Measurements from ENCODE around the gene CYGB. TPM values are rescaled to one million over a fixed set of nuclear protein-coding genes. Genes with fewer than 3 reads are reported as not detected.
"Not testable (repeated sequence)": the region's sequence is repeated elsewhere in the genome, so short reads cannot be mapped to it uniquely, and the experiment has no call there.

The CYGB gene
- total RNA-seq, 1 donor from 2014 or later: not detected

- H3K4me1 Mint-ChIP-seq (ENCODE audit: low read depth): no peaks in the 10 kb centered on the region
- peaks cover 43% of the 10 kb centered on the region for H3K27me3 Mint-ChIP-seq (ENCODE audit: insufficient read depth)
- intact Hi-C loops (cut with micrococcal nuclease): no loop called here
- H3K4me3 Mint-ChIP-seq: no peak overlapping the region
- H3K9me3 Mint-ChIP-seq: no peaks in the 10 kb centered on the region
- peaks cover 3% of the 10 kb centered on the region for H3K36me3 Mint-ChIP-seq (ENCODE audit: low read depth)
- no peak for DNase-seq (ENCODE audit: low spot score)
- no peak overlapping the region for H3K27ac Mint-ChIP-seq
Observed at GRCh38 chr17:76536511-76537287, 810 bp downstream of the CYGB start.

GRCh38 chr17:76535788-76536510, 1.6 kb downstream of the CYGB start:
- Mint-ChIP-seq H3K4me3 (no peak overlapping the region), H3K27ac (no peak overlapping the region), H3K4me1 (ENCODE audit: low read depth) (no peaks in the 10 kb centered on the region), H3K9me3 (no peaks in the 10 kb centered on the region), H3K27me3 (ENCODE audit: insufficient read depth) (peaks cover 43% of the 10 kb centered on the region), H3K36me3 (ENCODE audit: low read depth) (peaks cover 3% of the 10 kb centered on the region)
- intact Hi-C loops (cut with micrococcal nuclease): no loop called here
- no peak for DNase-seq (ENCODE audit: low spot score)

GRCh38 chr17:76534831-76535732, 2.4 kb downstream of the CYGB start:
- H3K4me3 Mint-ChIP-seq: no peak overlapping the region
- H3K27me3 Mint-ChIP-seq (ENCODE audit: insufficient read depth): peaks cover 43% of the 10 kb centered on the region
- no peaks in the 10 kb centered on the region for H3K4me1 Mint-ChIP-seq (ENCODE audit: low read depth)
- intact Hi-C loops (cut with micrococcal nuclease): no loop called here
- H3K36me3 Mint-ChIP-seq (ENCODE audit: low read depth): peaks cover 3% of the 10 kb centered on the region
- no peaks in the 10 kb centered on the region for H3K9me3 Mint-ChIP-seq
- no peak for DNase-seq (ENCODE audit: low spot score)
- H3K27ac Mint-ChIP-seq: no peak overlapping the region

GRCh38 chr17:76533640-76534359, 3.7 kb downstream of the CYGB start:
- H3K27ac Mint-ChIP-seq; intact Hi-C loops (cut with micrococcal nuclease); H3K36me3 Mint-ChIP-seq (ENCODE audit: low read depth); H3K9me3 Mint-ChIP-seq; DNase-seq (ENCODE audit: low spot score); H3K4me1 Mint-ChIP-seq (ENCODE audit: low read depth); H3K4me3 Mint-ChIP-seq: not testable (repeated sequence)
- H3K27me3 Mint-ChIP-seq (ENCODE audit: insufficient read depth): peaks cover 33% of the 10 kb centered on the region

- H3K9me3 Mint-ChIP-seq: no peaks in the 10 kb centered on the region
- no peak for DNase-seq (ENCODE audit: low spot score)
- no peak overlapping the region for H3K27ac Mint-ChIP-seq
Observed at GRCh38 chr17:76532072-76532651, 5.3 kb downstream of the CYGB start.

GRCh38 chr17:76531486-76532038, 5.9 kb downstream of the CYGB start:
- Mint-ChIP-seq H3K4me1 (ENCODE audit: low read depth) (no peaks in the 10 kb centered on the region), H3K27me3 (ENCODE audit: insufficient read depth) (peaks cover 24% of the 10 kb centered on the region), H3K36me3 (ENCODE audit: low read depth) (no peaks in the 10 kb centered on the region), H3K4me3 (no peak overlapping the region), H3K9me3 (no peaks in the 10 kb centered on the region), H3K27ac (no peak overlapping the region)
- intact Hi-C loops (cut with micrococcal nuclease): no loop called here
- no peak for DNase-seq (ENCODE audit: low spot score)

More at GRCh38 chr17:76532072-76532651, 5.3 kb downstream of the CYGB start:
- H3K36me3 Mint-ChIP-seq (ENCODE audit: low read depth): no peaks in the 10 kb centered on the region
- peaks cover 28% of the 10 kb centered on the region for H3K27me3 Mint-ChIP-seq (ENCODE audit: insufficient read depth)
- H3K4me3 Mint-ChIP-seq: no peak overlapping the region
- no peaks in the 10 kb centered on the region for H3K4me1 Mint-ChIP-seq (ENCODE audit: low read depth)
- intact Hi-C loops (cut with micrococcal nuclease): no loop called here

- no peaks in the 10 kb centered on the region for H3K9me3 Mint-ChIP-seq
- intact Hi-C loops (cut with micrococcal nuclease): no loop called here
- H3K36me3 Mint-ChIP-seq (ENCODE audit: low read depth): no peaks in the 10 kb centered on the region
- no peaks in the 10 kb centered on the region for H3K4me1 Mint-ChIP-seq (ENCODE audit: low read depth)
- DNase-seq (ENCODE audit: low spot score): no peak
- H3K27me3 Mint-ChIP-seq (ENCODE audit: insufficient read depth): peaks cover 19% of the 10 kb centered on the region
- H3K4me3 Mint-ChIP-seq: no peak overlapping the region
- no peak overlapping the region for H3K27ac Mint-ChIP-seq
Observed at GRCh38 chr17:76530811-76531485, 6.6 kb downstream of the CYGB start.

GRCh38 chr17:76530095-76530723, 7.3 kb downstream of the CYGB start:
- no peaks in the 10 kb centered on the region for H3K9me3 Mint-ChIP-seq
- no peaks in the 10 kb centered on the region for H3K4me1 Mint-ChIP-seq (ENCODE audit: low read depth)
- H3K27ac Mint-ChIP-seq: no peak overlapping the region
- peaks cover 12% of the 10 kb centered on the region for H3K27me3 Mint-ChIP-seq (ENCODE audit: insufficient read depth)
- no peaks in the 10 kb centered on the region for H3K36me3 Mint-ChIP-seq (ENCODE audit: low read depth)
- intact Hi-C loops (cut with micrococcal nuclease): no loop called here
- DNase-seq (ENCODE audit: low spot score): no peak
- H3K4me3 Mint-ChIP-seq: no peak overlapping the region

GRCh38 chr17:76529224-76530094, 8.1 kb downstream of the CYGB start:
- peaks cover 10% of the 10 kb centered on the region for H3K27me3 Mint-ChIP-seq (ENCODE audit: insufficient read depth)
- H3K4me3 Mint-ChIP-seq: no peak overlapping the region
- no peaks in the 10 kb centered on the region for H3K4me1 Mint-ChIP-seq (ENCODE audit: low read depth)
- H3K36me3 Mint-ChIP-seq (ENCODE audit: low read depth): no peaks in the 10 kb centered on the region
- no peaks in the 10 kb centered on the region for H3K9me3 Mint-ChIP-seq
- no peak overlapping the region for H3K27ac Mint-ChIP-seq
- intact Hi-C loops (cut with micrococcal nuclease): no loop called here
- DNase-seq (ENCODE audit: low spot score): no peak

GRCh38 chr17:76528528-76529223, 8.8 kb downstream of the CYGB start:
- Mint-ChIP-seq H3K9me3 (no peaks in the 10 kb centered on the region), H3K27me3 (ENCODE audit: insufficient read depth) (peaks cover 4% of the 10 kb centered on the region), H3K36me3 (ENCODE audit: low read depth) (no peaks in the 10 kb centered on the region), H3K4me3 (no peak overlapping the region), H3K4me1 (ENCODE audit: low read depth) (peaks cover 2% of the 10 kb centered on the region), H3K27ac (no peak overlapping the region)
- no peak for DNase-seq (ENCODE audit: low spot score)
- intact Hi-C loops (cut with micrococcal nuclease): no loop called here

All from activated T-helper 1 cell treated with anti-CD3 and anti-CD28 coated beads, Interleukin-12 subunit alpha, Interleukin-12 subunit beta, Interleukin-2, Interleukin-4 antibody, amounts not matched to agents 30 ng/mL and 10 ng/mL and 1 ng/mL, durations not matched to agents 14 hours and 24 hours and 36 hours (primary cell).